OCI-LY1 (cell line): ENCODE results near the gene KCNA10.
A peak's percentile ranks its signal among the peaks of the same experiment; 100 is the strongest.

ENCODE experiments used
- H2AFZ ChIP-seq: fragments of 200-600 bp; sonication (generic), shearing (Covaris generic); 2 replicates; pipeline ENCODE4 v1.6.0; 2014; ENCODE audit warnings: antibody characterized with exemption, mild to moderate bottlenecking, low read length
- H3F3A ChIP-seq: fragments of 200-600 bp; sonication (generic), shearing (Covaris generic); 2 replicates; pipeline ENCODE4 v1.6.0; 2014; ENCODE audit warnings: mild to moderate bottlenecking, antibody characterized with exemption, low read length, moderate library complexity; ENCODE audit not compliant: insufficient read depth
- H3K27ac ChIP-seq: fragments of 200-600 bp; sonication (generic); 2 replicates; pipeline ENCODE4 v1.5.1; 2014; ENCODE audit warnings: low read length, mixed run types, mild to moderate bottlenecking, low read depth; ENCODE audit not compliant: poor library complexity, severe bottlenecking
- H3K27me3 ChIP-seq: fragments of 200-600 bp; sonication (generic); 2 replicates; pipeline ENCODE4 v1.6.0; 2014; ENCODE audit warnings: antibody characterized with exemption, mild to moderate bottlenecking, low read length, moderate library complexity; ENCODE audit not compliant: insufficient read depth
- H3K36me3 ChIP-seq: fragments of 200-600 bp; sonication (generic); 2 replicates; pipeline ENCODE4 v1.6.1; 2014; ENCODE audit warnings: mild to moderate bottlenecking, antibody characterized with exemption, low read length, moderate library complexity, mixed read lengths; ENCODE audit not compliant: insufficient read depth
- H3K4me1 ChIP-seq: fragments of 200-600 bp; sonication (generic); 2 replicates; pipeline ENCODE4 v1.5.1; 2014; ENCODE audit warnings: mild to moderate bottlenecking, low read length, moderate library complexity; ENCODE audit not compliant: insufficient read depth, severe bottlenecking
- H3K4me2 ChIP-seq: fragments of 200-600 bp; sonication (generic), shearing (Covaris generic); 2 replicates; pipeline ENCODE4 v1.6.1; 2014; ENCODE audit warnings: low read length
- H3K4me3 ChIP-seq: fragments of 200-600 bp; sonication (generic); 2 replicates; pipeline ENCODE4 v1.5.1; 2014; ENCODE audit warnings: low read length, low read depth, mild to moderate bottlenecking, mixed read lengths; ENCODE audit not compliant: poor library complexity, severe bottlenecking
- H3K79me2 ChIP-seq: fragments of 200-600 bp; shearing (Covaris generic); 2 replicates; pipeline ENCODE4 v1.6.1; 2016; ENCODE audit warnings: mixed run types, low read length, mixed read lengths; ENCODE audit not compliant: insufficient read depth
- H3K9ac ChIP-seq: fragments of 200-600 bp; sonication (generic), shearing (Covaris generic); 2 replicates; pipeline ENCODE4 v1.6.1; 2014; ENCODE audit warnings: mild to moderate bottlenecking, low read length, mixed read lengths
- H3K9me2 ChIP-seq: fragments of 200-600 bp; sonication (generic), shearing (Covaris generic); 2 replicates; pipeline ENCODE4 v1.6.1; 2014; ENCODE audit warnings: low read depth, mild to moderate bottlenecking, low read length, mixed read lengths
- H3K9me3 ChIP-seq: fragments of 200-600 bp; shearing (Covaris generic); 2 replicates; pipeline ENCODE4 v1.6.1; 2014; ENCODE audit warnings: low read length, mixed read lengths
- H4K20me1 ChIP-seq: fragments of 200-600 bp; sonication (generic), shearing (Covaris generic); 2 replicates; pipeline ENCODE4 v1.6.0; 2016; ENCODE audit warnings: mild to moderate bottlenecking, low read length; ENCODE audit not compliant: insufficient read depth
- EZH2 ChIP-seq: fragments of 200-600 bp; sonication (generic), shearing (Covaris generic); IDR thresholded peaks from 2 replicates; pipeline ENCODE4 v1.8.0; 2017; ENCODE audit warnings: borderline replicate concordance, mixed run types, mild to moderate bottlenecking, antibody characterized with exemption, low read length, moderate library complexity, mixed read lengths
- TF ChIP-seq, protein P1 (sequence below): fragments of 200-600 bp; sonication (generic), shearing (Covaris generic); IDR thresholded peaks from 2 replicates; pipeline ENCODE4 v1.5.1; 2017; ENCODE audit warnings: mild to moderate bottlenecking, antibody characterized with exemption, low read length, moderate library complexity, mixed read lengths

Gene KCNA10

DNA sequence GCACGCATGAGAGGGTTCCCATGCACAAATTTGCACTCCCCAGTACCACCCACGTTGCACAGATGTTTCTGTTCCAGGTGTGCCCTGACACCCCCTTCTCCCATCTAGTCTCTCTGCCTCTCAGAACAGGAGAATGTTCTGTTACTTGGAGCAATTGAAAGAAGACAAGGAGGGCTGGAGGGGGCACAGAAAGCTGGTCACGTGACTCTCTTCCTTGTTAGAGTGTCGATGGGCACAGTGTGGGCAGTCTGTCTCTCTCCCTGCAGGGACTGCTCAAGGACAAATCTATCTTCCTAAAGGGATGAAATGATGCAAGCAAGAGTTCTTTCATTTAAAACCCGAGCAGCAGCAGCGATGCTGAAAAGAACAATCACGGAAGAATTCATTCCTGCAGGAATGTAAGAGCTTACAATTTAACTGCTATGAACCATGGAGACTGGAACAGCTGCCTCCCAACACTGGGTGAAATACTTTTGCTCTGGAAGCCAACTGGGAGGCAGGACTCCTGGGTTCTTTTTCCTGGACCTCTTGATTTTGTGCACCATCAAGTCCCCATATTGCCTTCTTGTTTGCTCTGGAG is 7.3 kb upstream of the KCNA10 start:
- H3K79me2 ChIP-seq = no peaks in the 10 kb centered on the region
- no peak overlapping the region for H2AFZ ChIP-seq
- no peaks in the 10 kb centered on the region for H3K9me3 ChIP-seq
- H3K36me3 ChIP-seq = no peaks in the 10 kb centered on the region
- no peaks in the 10 kb centered on the region for H3F3A ChIP-seq
- H3K4me1 ChIP-seq = no peaks in the 10 kb centered on the region
- H3K4me2 ChIP-seq = no peak overlapping the region
- no peaks in the 10 kb centered on the region for H3K27me3 ChIP-seq
- TF ChIP-seq, protein P1, sequence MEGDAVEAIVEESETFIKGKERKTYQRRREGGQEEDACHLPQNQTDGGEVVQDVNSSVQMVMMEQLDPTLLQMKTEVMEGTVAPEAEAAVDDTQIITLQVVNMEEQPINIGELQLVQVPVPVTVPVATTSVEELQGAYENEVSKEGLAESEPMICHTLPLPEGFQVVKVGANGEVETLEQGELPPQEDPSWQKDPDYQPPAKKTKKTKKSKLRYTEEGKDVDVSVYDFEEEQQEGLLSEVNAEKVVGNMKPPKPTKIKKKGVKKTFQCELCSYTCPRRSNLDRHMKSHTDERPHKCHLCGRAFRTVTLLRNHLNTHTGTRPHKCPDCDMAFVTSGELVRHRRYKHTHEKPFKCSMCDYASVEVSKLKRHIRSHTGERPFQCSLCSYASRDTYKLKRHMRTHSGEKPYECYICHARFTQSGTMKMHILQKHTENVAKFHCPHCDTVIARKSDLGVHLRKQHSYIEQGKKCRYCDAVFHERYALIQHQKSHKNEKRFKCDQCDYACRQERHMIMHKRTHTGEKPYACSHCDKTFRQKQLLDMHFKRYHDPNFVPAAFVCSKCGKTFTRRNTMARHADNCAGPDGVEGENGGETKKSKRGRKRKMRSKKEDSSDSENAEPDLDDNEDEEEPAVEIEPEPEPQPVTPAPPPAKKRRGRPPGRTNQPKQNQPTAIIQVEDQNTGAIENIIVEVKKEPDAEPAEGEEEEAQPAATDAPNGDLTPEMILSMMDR = no peak
- TF ChIP-seq EZH2 = no peak
- no peak overlapping the region for H3K9ac ChIP-seq
- no peaks in the 10 kb centered on the region for H4K20me1 ChIP-seq
- no peak overlapping the region for H3K4me3 ChIP-seq
- no peak overlapping the region for H3K27ac ChIP-seq
- H3K9me2 ChIP-seq = no peaks in the 10 kb centered on the region

DNA sequence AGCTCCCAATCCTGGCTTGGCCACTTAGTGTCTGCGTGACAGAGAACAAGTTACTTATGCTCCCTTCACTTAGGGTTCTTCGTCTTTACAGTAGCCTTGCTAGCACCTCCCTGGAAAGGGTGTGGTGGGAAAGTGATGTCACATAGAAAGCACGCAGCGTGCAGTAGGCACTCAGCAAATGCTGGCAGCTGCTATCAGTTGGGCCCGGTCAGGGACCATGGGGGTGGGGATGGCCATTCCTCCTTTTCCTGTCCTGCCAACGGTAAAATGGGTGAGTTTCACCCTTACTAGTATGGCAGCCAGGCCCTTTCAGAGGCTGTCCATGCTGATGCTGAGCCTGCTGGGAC is 6.2 kb upstream of the KCNA10 start:
- Histone ChIP-seq H3K4me3 (no peak overlapping the region), H2AFZ (no peak overlapping the region), H3K4me2 (no peak overlapping the region), H3K9ac (no peak overlapping the region), H3K27me3 (no peaks in the 10 kb centered on the region), H3K4me1 (no peaks in the 10 kb centered on the region), H3K9me3 (no peaks in the 10 kb centered on the region), H4K20me1 (no peaks in the 10 kb centered on the region), H3K9me2 (no peaks in the 10 kb centered on the region), H3F3A (no peaks in the 10 kb centered on the region), H3K79me2 (no peaks in the 10 kb centered on the region), H3K36me3 (no peaks in the 10 kb centered on the region), H3K27ac (no peak overlapping the region)
- no peak for TF ChIP-seq EZH2
- TF ChIP-seq, protein P1 = no peak

DNA sequence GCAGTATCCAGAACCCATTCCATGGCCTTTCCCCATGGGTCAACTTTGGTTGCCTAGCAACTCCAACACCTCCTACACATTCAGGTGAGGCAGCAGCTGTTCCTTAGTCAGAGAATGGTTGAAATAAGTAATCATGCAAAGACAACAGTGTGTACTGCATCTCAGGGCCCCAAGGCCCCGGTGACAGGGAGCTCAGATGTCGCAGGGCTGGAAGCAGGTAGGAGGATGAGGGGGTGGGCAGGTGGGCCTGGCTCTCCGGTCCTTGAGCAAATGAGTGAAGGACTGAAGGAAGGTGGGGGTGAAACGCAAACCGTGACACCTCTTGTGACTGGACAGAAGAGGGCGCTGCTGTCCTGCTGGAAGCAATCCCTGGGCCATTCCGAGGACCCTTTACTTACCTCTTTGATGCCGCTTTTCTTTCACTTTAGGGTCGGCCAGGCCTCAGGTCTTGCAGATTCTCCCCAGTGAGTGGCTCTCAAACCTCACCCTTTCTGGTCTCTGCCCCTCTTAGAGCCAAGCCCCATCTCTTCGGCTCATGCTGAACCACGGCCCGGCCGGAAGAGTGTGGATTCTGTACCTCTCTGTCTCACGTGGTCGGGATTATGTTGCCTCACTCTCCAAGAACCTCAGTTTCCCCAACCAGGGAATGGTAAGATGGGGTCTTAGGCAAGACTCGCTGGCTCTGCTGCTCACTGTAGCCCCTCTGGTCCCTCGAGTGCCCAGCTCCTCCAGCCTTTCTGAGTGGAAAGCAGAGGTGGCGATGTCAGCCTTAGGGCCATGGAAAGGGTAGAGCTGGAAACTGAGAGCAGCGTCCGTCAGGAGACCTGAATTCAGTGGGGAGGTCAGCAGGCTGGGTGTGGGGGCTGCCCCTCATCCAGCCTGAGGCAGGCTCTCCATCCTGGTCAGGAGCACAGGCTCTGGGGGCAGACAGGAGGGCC is 5.6 kb upstream of the KCNA10 start:
- peak overlapping the region; percentile 38; the same call in 1 of the 2 replicates for H3K4me2 ChIP-seq
- H3K27me3 ChIP-seq = no peaks in the 10 kb centered on the region
- H3F3A ChIP-seq = no peaks in the 10 kb centered on the region
- no peak overlapping the region for H2AFZ ChIP-seq
- H3K9me3 ChIP-seq = no peaks in the 10 kb centered on the region
- H3K4me1 ChIP-seq = no peaks in the 10 kb centered on the region
- H3K27ac ChIP-seq = no peak overlapping the region
- H3K79me2 ChIP-seq = no peaks in the 10 kb centered on the region
- no peak overlapping the region for H3K9ac ChIP-seq
- no peaks in the 10 kb centered on the region for H3K9me2 ChIP-seq
- H3K36me3 ChIP-seq = no peaks in the 10 kb centered on the region
- H3K4me3 ChIP-seq = no peak overlapping the region
- TF ChIP-seq, protein P1 = peak; percentile 74
- no peak for TF ChIP-seq EZH2
- no peaks in the 10 kb centered on the region for H4K20me1 ChIP-seq
